Pons (tissue), 1 donor: ENCODE data around the gene GNG7.
"Not testable (repeated sequence)": the region's sequence is repeated elsewhere in the genome, so short reads cannot be mapped to it uniquely, and the experiment has no call there.

Experiments
- DNase-seq: peaks from one replicate; pipeline ENCODE4 v3.0.0-alpha.2; 2016; ENCODE audit warnings: low spot score

GNG7 gene

GRCh38 chr19:2619076-2619475, 83.4 kb downstream of the GNG7 start:
- DNase-seq: no peak

- no peak for DNase-seq
Measured at GRCh38 chr19:2618611-2619010, 83.9 kb downstream of the GNG7 start.

- DNase-seq: no peak
Measured at GRCh38 chr19:2617393-2618165, 84.9 kb downstream of the GNG7 start.

- peak; percentile 68 for DNase-seq
Measured at GRCh38 chr19:2616741-2617392, 85.6 kb downstream of the GNG7 start.

- DNase-seq: no peak
Measured at GRCh38 chr19:2615782-2616181, 86.7 kb downstream of the GNG7 start.

- no peak for DNase-seq
Measured at GRCh38 chr19:2613507-2614295, 88.8 kb downstream of the GNG7 start.

- DNase-seq: no peak
Measured at GRCh38 chr19:2612619-2613249, 89.8 kb downstream of the GNG7 start.

GRCh38 chr19:2611483-2612464, 90.7 kb downstream of the GNG7 start:
- DNase-seq: no peak

- DNase-seq: no peak
Measured at GRCh38 chr19:2610637-2611482, 91.6 kb downstream of the GNG7 start.

- DNase-seq: no peak
Measured at GRCh38 chr19:2609389-2610116, 92.9 kb downstream of the GNG7 start.

- not testable (repeated sequence) for DNase-seq
Measured at GRCh38 chr19:2609034-2609388, 93.5 kb downstream of the GNG7 start.

- DNase-seq: no peak
Measured at GRCh38 chr19:2608602-2608922, 93.9 kb downstream of the GNG7 start.

- no peak for DNase-seq
Measured at GRCh38 chr19:2607712-2608601, 94.5 kb downstream of the GNG7 start.

GRCh38 chr19:2606774-2607173, 95.7 kb downstream of the GNG7 start:
- not testable (repeated sequence) for DNase-seq

GRCh38 chr19:2605889-2606288, 96.6 kb downstream of the GNG7 start:
- DNase-seq: not testable (repeated sequence)

GRCh38 chr19:2604747-2605329, 97.7 kb downstream of the GNG7 start:
- DNase-seq: no peak

- DNase-seq: no peak
Measured at GRCh38 chr19:2603334-2603733, 99.2 kb downstream of the GNG7 start.
